B cell (primary cell): ENCODE data around the gene SEPSECS. TPM values are rescaled to one million over a fixed set of nuclear protein-coding genes. Genes with fewer than 3 reads are reported as not detected.

Experiments used
- ATAC-seq: fragments of 200-7000 bp; cut with Tn5 transposase; one replicate; pipeline ENCODE4 v1.10.0; 2021; ENCODE audit warnings: low read depth, mild to moderate bottlenecking, moderate number of reproducible peaks, moderate library complexity
- CTCF ChIA-PET: fragments of 350-600 bp; sonication (Branson Sonifier 250); formaldehyde crosslinking; loops from one replicate; lab custom pipeline; 2021; ENCODE audit warnings: antibody characterized with exemption, inconsistent platforms; lab: Charles Lee
- POLR2A ChIA-PET: fragments of 350-600 bp; sonication (Branson Sonifier 250); formaldehyde crosslinking; loops from one replicate; lab custom pipeline; 2021; ENCODE audit warnings: antibody characterized with exemption; lab: Charles Lee
- DNase-seq: peaks from one replicate; pipeline ENCODE4 v3.0.0; 2013
- H2AFZ ChIP-seq: 2 replicates; pipeline ENCODE4 v1.6.1; 2012; ENCODE audit warnings: mild to moderate bottlenecking, low read depth, low read length; ENCODE audit not compliant: insufficient read depth, poor library complexity, severe bottlenecking
- H3K27ac ChIP-seq, 2 donors: 1 replicate in 1 of 2; 2 replicates in 1 of 2; pipeline ENCODE4 v1.5.1; 2012 to 2013; ENCODE audit warnings: low read length in 2 of 2, mild to moderate bottlenecking in 2 of 2, moderate library complexity in 1 of 2
- H3K27me3 ChIP-seq, 4 experiments: fragments of 200-600 bp in 1 of 4; sonication (generic) in 1 of 4; replicated peaks in 1 of 4; 1 replicate in 2 of 4; 2 replicates in 2 of 4; pipeline versions ENCODE4 v1.6.1 to v1.7.0; 2013 to 2016; ENCODE audit warnings: low read length in 3 of 4, mild to moderate bottlenecking in 2 of 4, mixed read lengths in 1 of 4, moderate library complexity in 1 of 4; ENCODE audit not compliant: insufficient read depth in 4 of 4, control insufficient read depth in 3 of 4; ENCODE audit errors: control extremely low read depth in 1 of 4
- H3K36me3 ChIP-seq, 2 experiments: replicated peaks in 1 of 2; 1 replicate in 1 of 2; 2 replicates in 1 of 2; pipeline versions ENCODE4 v1.6.1 to v1.7.1; 2013; ENCODE audit warnings: low read length in 1 of 2; ENCODE audit not compliant: insufficient read depth in 2 of 2, control insufficient read depth in 1 of 2; ENCODE audit errors: control extremely low read depth in 1 of 2, extremely low read depth in 1 of 2
- H3K4me1 ChIP-seq, 2 donors: fragments of 200-600 bp in 1 of 2; sonication (generic) in 1 of 2; 1 replicate in 1 of 2; 2 replicates in 1 of 2; pipeline versions ENCODE4 v1.5.1 to v1.6.1; 2013 to 2017; ENCODE audit warnings: low read length in 2 of 2; ENCODE audit not compliant: control insufficient read depth in 2 of 2, insufficient read depth in 2 of 2
- H3K4me2 ChIP-seq: replicated peaks from 2 replicates; pipeline ENCODE3; 2012; ENCODE audit warnings: mild to moderate bottlenecking, low read depth, low read length; ENCODE audit not compliant: poor library complexity, severe bottlenecking
- H3K4me3 ChIP-seq, 5 experiments: fragments of 200-600 bp in 1 of 5; sonication (generic) in 1 of 5; 1 replicate in 3 of 5; 2 replicates in 2 of 5; pipeline versions ENCODE4 v1.5.1 to v1.7.0; 2011 to 2016; ENCODE audit warnings: low read length in 4 of 5, mild to moderate bottlenecking in 4 of 5, low read depth in 2 of 5, control low read depth in 1 of 5, moderate library complexity in 1 of 5; ENCODE audit not compliant: insufficient read depth in 1 of 5; ENCODE audit errors: control extremely low read depth in 1 of 5, extremely low read depth in 1 of 5
- H3K79me2 ChIP-seq: fragments of 200-600 bp; sonication (generic); one replicate; pipeline ENCODE4 v1.6.0; 2016; ENCODE audit warnings: low read length; ENCODE audit not compliant: control insufficient read depth, insufficient read depth
- H3K9ac ChIP-seq: fragments of 200-600 bp; sonication (generic); 2 replicates; pipeline ENCODE4 v1.6.1; 2017; ENCODE audit warnings: mild to moderate bottlenecking, low read length, moderate library complexity
- H3K9me3 ChIP-seq, 3 donors: one replicate each; pipeline versions ENCODE4 v1.6.1 to v1.7.1; 2013; ENCODE audit warnings: low read length in 2 of 3; ENCODE audit not compliant: control insufficient read depth in 2 of 3, insufficient read depth in 1 of 3; ENCODE audit errors: control extremely low read depth in 1 of 3
- H4K20me1 ChIP-seq: 2 replicates; pipeline ENCODE4 v1.6.0; 2012; ENCODE audit warnings: mild to moderate bottlenecking, low read length; ENCODE audit not compliant: insufficient read depth, control insufficient read depth, poor library complexity, severe bottlenecking
- H3K27ac Mint-ChIP-seq: one replicate; pipeline ENCODE4 v1.8.0; 2021; ENCODE audit warnings: mixed read lengths
- H3K27me3 Mint-ChIP-seq: one replicate; pipeline ENCODE4 v1.8.0; 2021; ENCODE audit warnings: mixed read lengths
- H3K4me1 Mint-ChIP-seq: one replicate; pipeline ENCODE4 v1.8.0; 2021; ENCODE audit warnings: mixed read lengths
- H3K4me3 Mint-ChIP-seq: one replicate; pipeline ENCODE4 v1.8.0; 2021; ENCODE audit warnings: mixed read lengths
- H3K9me3 Mint-ChIP-seq: one replicate; pipeline ENCODE4 v1.8.0; 2022; ENCODE audit warnings: mixed read lengths; ENCODE audit not compliant: insufficient read depth
- CTCF ChIP-seq: fragments of 200-600 bp; IDR thresholded peaks from one replicate; pipeline ENCODE4 v1.8.0; 2022; ENCODE audit warnings: antibody characterized with exemption, mild to moderate bottlenecking
- EZH2 ChIP-seq: IDR thresholded peaks from 2 replicates; pipeline ENCODE4 v1.6.1; 2012; ENCODE audit warnings: borderline replicate concordance, low read depth, mild to moderate bottlenecking, moderate library complexity, low read length; ENCODE audit not compliant: insufficient read depth, poor library complexity, severe bottlenecking
- WGBS: methylation state at CpG from one replicate; pipeline ENCODE4 v1.1.5; 2013; ENCODE audit warnings: missing lambda C conversion rate; ENCODE audit not compliant: insufficient coverage; 5-methylcytosine and 5-hydroxymethylcytosine counted together
- intact Hi-C: fragments of 100-400 bp; cut with micrococcal nuclease; formaldehyde crosslinking; loops from one replicate; pipeline ENCODE4 v1.10.0; 2022
- polyA plus RNA-seq: library from polyadenylated mRNA; depleted of rRNA; stranded (reverse); fragments of >200 nt; gene quantifications from 2 replicates; pipeline ENCODE4 v1.2.3, GENCODE V29; 2012
- total RNA-seq, 2 donors: library from RNA; stranded (reverse); fragments of 120-200 nt in 1 of 2; gene quantifications; 1 replicate in 1 of 2; 2 replicates in 1 of 2; pipeline versions ENCODE4 v1.2.3 to v1.2.4, GENCODE V29; 2013 to 2022

SEPSECS gene
- total and polyA plus RNA-seq, 2 donors (not counting 1 experiment from before 2014, with no cell fraction given) = 6.2 to 17.0 TPM

DNA sequence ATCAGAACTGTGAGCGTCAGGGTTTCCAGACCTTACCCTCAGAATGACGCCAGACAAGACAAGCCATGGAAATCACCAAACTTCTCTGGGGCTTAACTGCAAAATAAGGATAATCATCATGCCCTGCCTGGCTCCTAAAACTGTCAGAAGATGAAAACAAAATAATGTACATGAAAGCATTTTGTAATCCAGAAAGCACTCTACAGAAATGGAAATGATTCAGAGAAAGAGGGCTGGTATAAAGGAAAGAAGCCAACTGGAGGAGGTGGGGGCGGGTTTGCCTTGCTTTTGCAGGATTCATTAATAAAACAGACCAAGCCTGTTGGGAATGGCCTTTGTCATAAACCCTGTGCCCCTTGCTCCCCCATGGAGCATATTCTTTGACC lies 47.3 kb downstream of the SEPSECS start:
- Histone ChIP-seq H2AFZ (no peak overlapping the region), H4K20me1 (no peaks in the 10 kb centered on the region), H3K79me2 (no peaks in the 10 kb centered on the region), H3K9me3 (no peaks in the 10 kb centered on the region), H3K9ac (no peak overlapping the region), H3K27ac (no peak overlapping the region), H3K4me2 (no peak overlapping the region), H3K27me3 (no peaks in the 10 kb centered on the region), H3K36me3 (no peaks in the 10 kb centered on the region), H3K4me1 (no peaks in the 10 kb centered on the region), H3K4me3 (no peak overlapping the region)
- ATAC-seq = no peak
- no peaks in the 10 kb centered on the region for H3K4me1 Mint-ChIP-seq
- ChIA-PET CTCF (no interaction called here), POLR2A (no interaction called here)
- 67% methylated on average over 3 of the region's 3 CpGs for WGBS
- H3K27me3 Mint-ChIP-seq = no peaks in the 10 kb centered on the region
- no peak for DNase-seq
- no peak overlapping the region for H3K4me3 Mint-ChIP-seq
- no peaks in the 10 kb centered on the region for H3K9me3 Mint-ChIP-seq
- no peak overlapping the region for H3K27ac Mint-ChIP-seq
- TF ChIP-seq CTCF (no peak), EZH2 (no peak)
- intact Hi-C loops = no loop called here

DNA sequence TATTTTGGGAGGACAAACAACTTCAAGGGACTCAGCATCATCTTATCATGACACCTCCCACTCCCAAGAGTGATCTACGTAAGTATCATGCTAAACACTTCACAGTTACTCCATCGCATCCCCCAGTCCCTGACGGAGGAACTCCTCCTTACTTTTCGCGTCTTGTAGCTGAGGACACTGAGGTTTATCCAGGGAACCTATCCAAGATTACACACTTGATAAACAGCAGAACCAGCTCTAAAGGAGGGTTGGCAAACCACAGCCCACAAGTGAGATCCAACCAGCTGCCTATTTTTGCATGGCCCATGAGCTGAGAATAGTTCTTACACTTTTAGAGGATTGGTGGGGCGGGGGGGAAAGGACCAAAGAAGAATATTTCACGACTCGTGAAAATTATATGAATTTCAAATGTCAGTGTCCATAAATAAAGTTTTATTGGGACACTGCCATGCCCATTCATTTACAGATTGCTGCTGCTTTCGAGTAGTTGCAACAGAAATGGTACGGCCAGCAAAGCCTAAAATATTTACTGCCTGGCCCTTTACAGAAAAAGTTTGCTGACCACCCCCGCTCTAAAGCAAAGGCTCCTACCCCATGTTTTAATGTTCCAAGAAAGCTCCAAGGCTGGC lies 47.8 kb downstream of the SEPSECS start:
- no peaks in the 10 kb centered on the region for H4K20me1 ChIP-seq
- Mint-ChIP-seq H3K9me3 (no peaks in the 10 kb centered on the region), H3K4me1 (no peaks in the 10 kb centered on the region), H3K4me3 (no peak overlapping the region), H3K27ac (no peak overlapping the region), H3K27me3 (no peaks in the 10 kb centered on the region)
- ChIA-PET POLR2A (no interaction called here), CTCF (no interaction called here)
- H3K4me3 ChIP-seq = no peak overlapping the region
- no peak overlapping the region for H3K9ac ChIP-seq
- WGBS = 96% methylated on average over 7 of the region's 11 CpGs
- no peak for DNase-seq
- intact Hi-C loops = no loop called here
- TF ChIP-seq EZH2 (no peak), CTCF (no peak)
- H3K27ac ChIP-seq = no peak overlapping the region
- no peak overlapping the region for H3K4me2 ChIP-seq
- no peaks in the 10 kb centered on the region for H3K4me1 ChIP-seq
- no peaks in the 10 kb centered on the region for H3K9me3 ChIP-seq
- H3K36me3 ChIP-seq = no peaks in the 10 kb centered on the region
- no peaks in the 10 kb centered on the region for H3K79me2 ChIP-seq
- H3K27me3 ChIP-seq = no peaks in the 10 kb centered on the region
- H2AFZ ChIP-seq = no peak overlapping the region
- no peak for ATAC-seq
